NCI-H82 (cell line): Measurements from ENCODE around the gene ICA1L.
"Not testable (repeated sequence)": the region's sequence is repeated elsewhere in the genome, so short reads cannot be mapped to it uniquely, and the experiment has no call there.

Source experiments
- DNase-seq: peaks from one replicate; lab custom pipeline; 2025; lab: John Stamatoyannopoulos, UW

Gene ICA1L

GRCh38 chr2:202871300-202872141 is at the start of gene ICA1L:
Gene ICA1L (minus strand): TSS chr2:202871766. CDS start chr2:202829009, 42,757 bp downstream.
- DNase-seq: peak; percentile 85

GRCh38 chr2:202918860-202919259 is 47.3 kb upstream of the ICA1L start:
- no peak for DNase-seq

GRCh38 chr2:202912342-202913201 is 41.0 kb upstream of the ICA1L start:
- not testable (repeated sequence) for DNase-seq

DNA sequence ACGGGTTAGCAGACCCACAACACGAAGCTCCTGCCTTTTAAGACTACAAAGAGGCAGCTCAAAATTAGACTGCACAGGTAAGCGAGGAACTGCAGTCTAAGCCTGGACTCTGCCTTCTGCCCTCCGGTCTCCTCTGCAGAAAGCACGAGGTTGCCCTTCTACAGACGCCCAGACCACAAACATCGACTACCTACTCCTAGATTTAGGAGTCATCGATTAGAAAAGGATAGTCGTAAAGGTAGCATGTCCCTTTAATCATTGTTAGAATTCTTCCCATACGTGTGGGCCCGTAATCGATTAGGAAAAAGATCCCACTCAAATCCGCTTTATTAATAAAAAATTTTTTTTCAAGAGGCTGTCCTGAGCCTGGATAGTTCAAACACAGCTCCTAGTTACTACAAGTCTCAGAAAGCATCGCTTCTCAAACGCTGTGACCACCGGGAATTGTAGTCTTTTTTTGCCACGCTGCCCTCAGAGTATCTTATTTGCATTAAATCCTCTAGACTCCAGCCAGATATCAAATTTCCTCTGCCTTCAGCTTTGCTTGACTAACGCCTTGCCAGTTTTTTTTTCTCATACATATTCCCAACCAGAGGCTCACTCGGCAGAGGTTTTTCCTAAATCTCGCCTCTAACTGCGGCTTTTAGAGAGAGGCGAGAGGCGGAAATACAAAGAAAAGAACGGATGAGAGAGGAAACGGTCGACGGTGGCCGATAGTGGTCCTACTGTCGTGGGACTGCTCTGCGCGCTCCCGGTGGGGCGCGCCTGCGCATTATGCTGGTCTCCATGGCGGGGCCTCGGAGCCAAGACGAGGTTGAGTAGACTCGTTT is 40.2 kb upstream of the ICA1L start, which contains the start of the genes CARF and WDR12:
CARF (plus strand) TSS at position 764 of the 830 bp plus-strand sequence. CDS start 29,628 bp downstream, outside the sequence.
WDR12 (minus strand) TSS at position 162 of the 830 bp plus-strand sequence. CDS start 197 bp downstream, outside the sequence.
- DNase-seq: peak; percentile 97

- DNase-seq: no peak
Observed at GRCh38 chr2:202911203-202911511, 39.6 kb upstream of the ICA1L start.

DNA sequence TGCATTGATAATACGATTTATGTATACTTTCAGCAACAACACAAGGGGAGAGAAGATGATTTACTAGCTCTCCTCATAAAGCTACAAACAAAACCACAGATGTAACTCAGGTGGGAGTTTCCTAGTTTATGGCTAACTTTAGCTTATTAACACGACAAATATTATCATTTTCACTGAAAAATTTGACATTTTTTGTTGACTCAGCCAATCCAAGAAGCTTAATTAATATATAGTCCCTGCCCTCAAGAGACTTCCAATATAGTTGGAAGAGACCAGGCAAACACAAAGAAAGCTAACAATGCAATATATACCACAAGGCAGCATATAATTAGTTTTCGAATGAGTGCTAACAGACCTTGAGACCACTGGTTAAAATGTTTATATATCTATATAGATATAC is 39.1 kb upstream of the ICA1L start:
- no peak for DNase-seq

- not testable (repeated sequence) for DNase-seq
Observed at GRCh38 chr2:202910250-202910649, 38.7 kb upstream of the ICA1L start.

DNA sequence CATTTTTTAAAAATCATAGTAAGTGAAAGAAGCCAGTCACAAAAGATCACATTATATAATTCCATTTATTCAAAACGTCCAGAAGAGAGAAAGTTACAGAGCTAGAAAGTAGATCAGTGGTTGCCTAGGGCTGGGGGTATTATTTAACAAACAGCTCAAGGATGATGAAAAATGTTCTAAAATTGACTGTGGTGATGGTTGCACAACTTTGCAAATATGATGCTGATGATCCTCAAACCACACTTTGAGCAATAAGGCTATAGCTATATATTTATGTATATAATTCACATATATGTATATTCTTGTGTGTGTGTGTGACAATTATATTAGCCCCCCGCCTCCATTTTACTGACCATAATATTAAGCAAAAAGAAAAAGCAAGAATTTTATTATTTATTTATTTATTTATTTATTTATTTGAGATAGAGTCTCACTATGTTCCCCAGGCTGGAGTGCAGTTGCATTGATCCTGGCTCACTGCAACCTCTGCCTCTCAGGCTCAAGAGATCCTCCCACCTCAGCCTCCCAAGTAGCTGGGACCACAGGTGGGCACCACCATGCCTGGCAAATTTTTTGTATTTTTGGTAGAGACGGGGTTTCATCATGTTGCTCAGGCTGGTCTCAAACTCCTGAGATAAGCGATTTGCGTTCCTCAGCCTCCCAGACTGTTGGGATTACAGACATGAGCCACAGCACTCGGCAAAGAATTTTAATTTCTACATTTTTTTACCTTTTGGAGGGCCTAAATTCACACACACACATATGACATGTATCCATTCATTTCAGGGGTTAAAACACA is 38.0 kb upstream of the ICA1L start:
- DNase-seq: no peak

GRCh38 chr2:202908186-202908585 is 36.6 kb upstream of the ICA1L start:
- no peak for DNase-seq

GRCh38 chr2:202905507-202905906 is 33.9 kb upstream of the ICA1L start:
- not testable (repeated sequence) for DNase-seq

DNA sequence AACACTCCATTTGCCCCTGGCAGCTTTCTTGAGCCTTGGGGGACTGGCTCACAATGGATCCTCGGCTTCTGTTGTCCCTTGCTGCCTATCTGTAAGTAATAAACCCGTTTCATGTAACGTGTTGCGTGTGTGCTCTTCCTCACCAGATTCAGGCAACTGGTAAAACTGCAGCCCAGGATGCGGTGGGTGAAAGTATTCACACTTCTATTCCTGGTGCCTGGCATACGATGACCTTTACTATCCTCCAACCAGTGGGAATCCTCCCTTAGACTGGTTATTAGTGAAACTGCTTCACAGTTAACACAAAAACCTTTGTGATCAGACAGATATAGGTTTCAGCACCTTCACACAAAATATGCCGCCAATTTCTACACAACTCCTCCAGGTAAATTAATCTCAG is 13.6 kb upstream of the ICA1L start:
- no peak for DNase-seq

DNA sequence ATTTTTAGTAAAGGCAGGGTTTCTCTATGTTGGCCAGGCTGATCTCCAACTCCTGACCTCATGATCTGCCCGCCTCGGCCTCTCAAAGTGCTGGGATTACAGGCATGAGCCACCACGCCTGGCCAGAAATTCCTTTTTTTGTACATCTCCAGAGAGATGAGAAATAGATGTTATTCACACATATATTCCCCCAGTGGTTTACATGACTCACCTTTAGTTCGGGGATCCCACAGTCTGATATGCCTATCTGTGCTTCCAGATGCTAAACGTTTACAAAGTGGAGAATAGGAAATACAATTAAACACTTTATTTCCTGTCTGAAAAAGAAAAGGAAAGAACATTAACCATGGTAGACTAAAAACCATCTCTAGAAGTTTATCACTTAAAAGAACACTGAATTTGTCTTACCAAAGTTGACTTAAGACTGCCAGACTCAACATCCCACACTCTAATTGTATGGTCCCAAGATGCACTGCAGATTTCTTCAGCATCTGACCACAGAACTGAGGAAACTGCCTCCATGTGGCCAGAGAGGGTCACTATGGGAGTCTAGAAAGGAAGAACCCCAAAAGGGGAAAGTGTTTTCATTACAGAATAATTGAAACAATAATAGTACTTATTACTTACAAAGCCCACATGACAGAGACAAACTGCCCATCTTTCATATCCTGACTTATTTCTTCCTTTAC is 12.6 kb upstream of the ICA1L start:
- no peak for DNase-seq

DNA sequence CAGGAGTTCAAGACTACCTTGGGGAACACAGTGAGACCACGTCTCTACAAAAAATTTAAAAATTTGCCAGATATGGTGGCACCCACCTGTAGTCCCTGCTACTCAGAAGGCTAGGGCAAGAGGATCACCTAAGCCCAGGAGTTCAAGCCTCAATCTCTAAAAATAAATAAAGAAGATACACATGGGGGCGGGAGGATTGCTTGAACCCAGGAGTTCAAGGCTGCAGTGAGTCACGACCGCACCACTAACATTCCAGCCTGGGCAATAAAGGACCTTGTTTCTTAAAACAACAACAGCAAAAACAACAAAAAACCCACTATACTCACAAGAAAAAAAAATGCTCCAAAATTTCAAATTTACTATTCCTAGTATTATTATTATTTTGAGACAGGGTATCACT is 10.0 kb upstream of the ICA1L start:
- no peak for DNase-seq

DNA sequence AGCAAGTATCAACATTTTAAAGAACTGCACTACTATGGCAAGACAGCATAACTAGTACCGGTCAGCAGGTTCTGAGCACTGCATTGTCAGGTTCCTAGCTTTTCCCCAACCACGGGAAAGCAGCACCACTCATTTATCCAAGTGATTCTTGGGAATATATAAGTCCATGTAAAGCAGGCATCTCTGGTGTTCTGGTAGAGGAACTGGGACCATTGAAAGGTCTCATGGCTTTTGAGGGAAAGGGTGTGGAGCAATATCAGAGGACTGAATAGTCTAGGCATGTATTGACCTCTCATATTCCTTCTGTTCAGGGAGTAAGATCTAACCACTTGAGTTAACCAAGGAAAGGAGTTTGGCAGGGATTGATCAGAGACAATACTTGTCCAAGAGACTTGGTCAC is 6.1 kb upstream of the ICA1L start:
- DNase-seq: no peak

GRCh38 chr2:202870431-202871299 is 901 bp downstream of the ICA1L start:
- peak; percentile 85 for DNase-seq

GRCh38 chr2:202861987-202862386 is 9.6 kb downstream of the ICA1L start:
- no peak for DNase-seq

- DNase-seq: no peak
Observed at GRCh38 chr2:202858601-202859000, 13.0 kb downstream of the ICA1L start.

DNA sequence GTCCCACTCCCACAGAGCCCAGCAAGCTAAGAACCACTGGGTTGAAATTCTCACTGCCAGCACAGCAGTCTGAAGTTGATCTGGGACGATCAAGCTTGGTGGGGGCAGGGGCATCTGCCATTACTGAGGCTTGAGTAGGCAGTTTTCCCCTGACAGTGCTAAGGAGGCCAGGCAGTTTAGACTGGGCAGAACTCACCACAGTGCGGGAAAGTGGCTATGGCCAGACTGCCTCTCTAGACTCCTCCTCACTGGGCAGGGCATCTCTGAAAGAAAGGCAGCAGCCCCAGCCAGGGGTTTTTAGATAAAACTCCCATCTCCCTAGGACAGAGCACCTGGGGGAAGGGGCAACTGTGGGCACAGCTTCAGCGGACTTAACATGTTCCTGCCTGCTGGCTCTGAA is 22.2 kb downstream of the ICA1L start:
- not testable (repeated sequence) for DNase-seq

GRCh38 chr2:202848813-202849212 is 22.8 kb downstream of the ICA1L start:
- no peak for DNase-seq
